Stimulated activated effector memory CD8-positive, alpha-beta T cell treated with anti-CD3 and anti-CD28 coated beads, Interleukin-12 subunit alpha, Interleukin-12 subunit beta, amount 100 ng/mL, for 72 hours (primary cell): ENCODE data around the gene AGAP1.

ENCODE experiments used
- ATAC-seq: fragments of 150-1000 bp; cut with Tn5 transposase; 2 replicates; pipeline ENCODE4 v1.10.0; 2021
- DNase-seq, 2 donors: peaks; one replicate each; pipeline ENCODE4 v3.0.0; 2021 to 2022; ENCODE audit warnings: low spot score in 2 of 2
- H3K27ac Mint-ChIP-seq: one replicate; pipeline ENCODE4 v1.8.0; 2022; ENCODE audit warnings: mild to moderate bottlenecking, mixed read lengths
- H3K36me3 Mint-ChIP-seq: one replicate; pipeline ENCODE4 v1.8.0; 2022; ENCODE audit warnings: mild to moderate bottlenecking, mixed read lengths
- H3K4me1 Mint-ChIP-seq: one replicate; pipeline ENCODE4 v1.8.0; 2022; ENCODE audit warnings: mixed read lengths
- H3K4me3 Mint-ChIP-seq: one replicate; pipeline ENCODE4 v1.8.0; 2022; ENCODE audit warnings: mild to moderate bottlenecking, mixed read lengths
- H3K9me3 Mint-ChIP-seq: one replicate; pipeline ENCODE4 v1.8.0; 2022; ENCODE audit warnings: mixed read lengths

AGAP1 gene

DNA sequence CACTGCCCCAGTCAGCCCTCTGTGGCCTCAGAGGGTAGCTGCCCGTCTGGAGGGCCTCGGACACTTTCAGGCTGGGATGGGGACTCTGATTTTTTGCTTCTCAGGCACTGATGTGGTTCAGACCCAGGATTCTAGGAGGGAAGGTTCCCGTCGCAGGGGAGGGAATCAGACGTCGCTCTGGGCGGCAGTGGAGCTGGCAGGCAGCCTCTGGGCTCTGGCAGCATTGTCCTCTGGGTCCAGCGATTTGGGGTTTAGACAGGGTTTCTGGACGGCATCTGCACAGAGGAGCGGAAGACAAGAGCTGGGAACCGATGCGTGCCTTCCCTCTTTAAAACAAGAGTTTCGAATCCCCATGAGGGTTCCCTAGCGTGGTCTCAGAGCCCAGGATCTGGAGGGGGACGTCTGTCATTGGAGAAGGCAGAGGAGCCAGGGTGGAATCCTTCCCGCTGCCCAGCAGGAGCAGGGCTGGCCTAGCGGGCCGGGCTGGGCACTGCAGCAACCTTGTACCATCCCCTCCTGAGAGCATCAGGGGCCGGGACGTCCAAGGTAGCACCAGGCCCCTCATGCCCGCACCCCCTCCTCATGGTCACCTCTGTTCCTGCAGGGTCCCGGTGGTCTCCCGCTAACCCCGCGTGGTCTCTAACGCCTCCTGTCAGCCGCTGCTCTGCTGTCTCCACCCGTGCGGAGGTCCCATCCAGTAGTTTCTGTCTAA, 246.0 kb downstream of the AGAP1 start:
- Mint-ChIP-seq H3K9me3 (no peaks in the 10 kb centered on the region), H3K27ac (no peak overlapping the region), H3K4me3 (no peak overlapping the region), H3K36me3 (no peaks in the 10 kb centered on the region), H3K4me1 (peaks cover 26% of the 10 kb centered on the region)
- ATAC-seq (peak; percentile 31), DNase-seq (no peak)

DNA sequence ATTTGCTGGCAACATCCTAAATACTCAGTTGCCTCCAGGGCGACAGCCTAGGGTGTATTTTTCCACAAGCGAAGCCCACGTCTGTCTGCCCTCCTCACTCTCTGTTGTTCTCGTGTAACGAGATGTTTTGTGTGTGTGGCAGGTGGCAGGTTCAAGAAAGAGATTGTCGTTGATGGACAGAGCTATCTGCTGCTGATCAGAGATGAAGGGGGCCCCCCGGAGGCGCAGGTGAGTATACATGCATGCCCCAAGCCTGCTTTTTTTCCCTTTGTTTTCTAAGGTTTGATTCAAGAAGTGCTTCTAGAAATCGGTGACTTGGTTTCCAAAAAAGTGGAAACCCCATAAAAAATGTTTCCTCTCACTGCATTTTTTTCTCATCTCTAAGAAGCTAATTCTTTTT, 247.0 kb downstream of the AGAP1 start:
- Mint-ChIP-seq H3K27ac (no peak overlapping the region), H3K36me3 (no peaks in the 10 kb centered on the region), H3K4me1 (peaks cover 26% of the 10 kb centered on the region), H3K9me3 (no peaks in the 10 kb centered on the region), H3K4me3 (no peak overlapping the region)
- DNase-seq (no peak), ATAC-seq (peak; percentile 51)

GRCh38 chr2:235744161-235744560, 250.3 kb downstream of the AGAP1 start:
- H3K4me1 Mint-ChIP-seq, result peaks cover 14% of the 10 kb centered on the region
- H3K4me3 Mint-ChIP-seq, result no peak overlapping the region
- peaks cover 1% of the 10 kb centered on the region for H3K36me3 Mint-ChIP-seq
- ATAC-seq, result no peak
- no peaks in the 10 kb centered on the region for H3K9me3 Mint-ChIP-seq
- no peak for DNase-seq
- no peak overlapping the region for H3K27ac Mint-ChIP-seq

GRCh38 chr2:235745597-235745996, 251.8 kb downstream of the AGAP1 start:
- Mint-ChIP-seq H3K36me3 (peaks cover 11% of the 10 kb centered on the region), H3K9me3 (no peaks in the 10 kb centered on the region), H3K4me1 (peaks cover 2% of the 10 kb centered on the region), H3K27ac (no peak overlapping the region), H3K4me3 (no peak overlapping the region)
- DNase-seq, result no peak
- ATAC-seq, result no peak

DNA sequence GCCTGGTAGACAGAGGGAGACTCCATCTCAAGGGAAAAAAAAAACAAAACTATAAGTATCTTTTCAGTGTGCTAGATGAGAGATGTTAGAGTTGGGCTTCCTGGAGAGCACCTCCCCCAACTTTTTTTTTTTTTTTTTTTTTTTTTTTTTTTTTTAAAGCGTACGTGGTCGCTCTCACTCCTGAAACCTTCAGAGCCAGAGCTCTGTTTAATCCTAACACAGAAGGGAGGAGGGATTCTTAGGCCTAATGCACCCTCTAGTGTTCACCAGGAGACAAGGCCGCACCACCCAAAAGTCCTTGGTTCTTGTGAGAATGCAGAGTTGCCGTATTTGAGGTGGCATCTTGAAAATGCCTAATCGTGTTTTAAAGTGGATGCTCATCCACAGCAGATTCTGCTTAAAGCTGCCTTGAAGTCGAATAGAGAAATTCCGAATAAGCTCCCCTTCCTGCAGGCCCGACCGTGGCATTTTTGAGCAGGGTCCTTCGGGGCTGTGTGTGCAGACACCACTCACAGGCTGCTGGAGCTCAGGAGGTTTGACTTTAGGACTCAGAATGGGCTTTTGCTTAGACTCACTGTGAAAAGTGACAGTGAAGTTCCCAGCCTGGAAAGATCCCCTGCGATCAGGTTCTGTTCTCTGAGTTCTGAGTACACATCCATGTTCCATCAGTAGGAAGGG, 252.6 kb downstream of the AGAP1 start:
- Mint-ChIP-seq H3K36me3 (peaks cover 11% of the 10 kb centered on the region), H3K4me3 (no peak overlapping the region), H3K27ac (no peak overlapping the region), H3K9me3 (no peaks in the 10 kb centered on the region), H3K4me1 (no peaks in the 10 kb centered on the region)
- ATAC-seq, result peak; percentile 84
- DNase-seq, result peak in 1 of 2 donors; percentile 67

GRCh38 chr2:235747001-235747785, 253.3 kb downstream of the AGAP1 start:
- H3K4me3 Mint-ChIP-seq, result no peak overlapping the region
- no peaks in the 10 kb centered on the region for H3K9me3 Mint-ChIP-seq
- DNase-seq (no peak), ATAC-seq (no peak)
- H3K27ac Mint-ChIP-seq, result no peak overlapping the region
- H3K36me3 Mint-ChIP-seq, result peaks cover 11% of the 10 kb centered on the region
- no peaks in the 10 kb centered on the region for H3K4me1 Mint-ChIP-seq

GRCh38 chr2:235747786-235748091, 253.9 kb downstream of the AGAP1 start:
- Mint-ChIP-seq H3K36me3 (peaks cover 11% of the 10 kb centered on the region), H3K4me3 (no peak overlapping the region), H3K9me3 (no peaks in the 10 kb centered on the region), H3K27ac (no peak overlapping the region), H3K4me1 (no peaks in the 10 kb centered on the region)
- ATAC-seq (no peak), DNase-seq (no peak)

GRCh38 chr2:235749121-235749770, 255.4 kb downstream of the AGAP1 start:
- Mint-ChIP-seq H3K36me3 (peaks cover 11% of the 10 kb centered on the region), H3K9me3 (no peaks in the 10 kb centered on the region), H3K27ac (no peak overlapping the region), H3K4me1 (no peaks in the 10 kb centered on the region), H3K4me3 (no peak overlapping the region)
- no peak for DNase-seq
- no peak for ATAC-seq

GRCh38 chr2:235749771-235750160, 255.9 kb downstream of the AGAP1 start:
- Mint-ChIP-seq H3K9me3 (no peaks in the 10 kb centered on the region), H3K4me1 (no peaks in the 10 kb centered on the region), H3K27ac (no peak overlapping the region), H3K4me3 (no peak overlapping the region), H3K36me3 (peaks cover 11% of the 10 kb centered on the region)
- ATAC-seq, result no peak
- no peak for DNase-seq

- Mint-ChIP-seq H3K4me3 (no peak overlapping the region), H3K4me1 (no peaks in the 10 kb centered on the region), H3K9me3 (no peaks in the 10 kb centered on the region), H3K27ac (no peak overlapping the region), H3K36me3 (peaks cover 11% of the 10 kb centered on the region)
- DNase-seq, result no peak
- no peak for ATAC-seq
Measured at GRCh38 chr2:235752846-235753245, 259.0 kb downstream of the AGAP1 start.

DNA sequence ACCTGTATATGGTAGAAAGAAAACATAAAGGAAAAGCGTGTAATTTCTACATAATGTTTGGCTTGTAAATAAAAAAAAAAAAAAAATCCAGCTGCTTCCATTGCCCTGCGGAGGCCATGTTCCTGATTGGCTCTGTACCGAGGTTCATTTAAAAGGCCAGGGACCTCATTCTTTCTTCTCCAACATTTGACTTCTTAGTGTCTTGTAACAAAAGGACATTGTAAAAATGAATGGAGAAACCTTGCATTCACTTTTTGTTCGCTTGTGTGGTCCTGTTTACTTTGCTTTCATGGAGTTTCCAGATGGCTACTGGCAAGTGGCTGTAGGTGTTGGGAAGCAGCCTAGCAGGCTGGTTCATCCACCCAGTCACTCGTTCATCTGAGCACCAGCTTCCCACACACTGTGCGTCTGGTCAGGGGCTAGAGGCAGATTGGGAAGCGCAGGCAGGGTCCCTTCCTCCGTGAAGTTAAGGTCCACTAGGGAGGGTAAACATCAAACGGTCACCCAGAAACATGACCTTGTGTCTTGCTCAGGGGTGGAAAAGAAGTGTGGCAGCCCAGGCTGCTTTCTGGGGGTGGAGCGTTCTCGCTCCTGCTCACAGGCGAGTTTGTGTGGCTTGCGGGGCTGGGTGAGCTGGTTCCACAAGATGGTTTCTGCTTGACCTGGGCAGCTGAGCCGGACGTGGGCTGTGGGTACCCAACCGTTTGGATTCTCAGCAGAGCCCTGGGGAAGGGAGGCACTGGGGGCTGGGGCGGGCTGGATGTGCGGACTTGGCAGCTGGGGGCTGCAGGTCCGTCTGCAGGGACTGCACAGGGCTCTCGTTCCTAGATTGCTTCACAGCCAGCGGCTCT, 260.7 kb downstream of the AGAP1 start:
- H3K27ac Mint-ChIP-seq, result no peak overlapping the region
- H3K4me3 Mint-ChIP-seq, result no peak overlapping the region
- ATAC-seq (no peak), DNase-seq (no peak)
- H3K9me3 Mint-ChIP-seq, result no peaks in the 10 kb centered on the region
- H3K36me3 Mint-ChIP-seq, result peaks cover 6% of the 10 kb centered on the region
- H3K4me1 Mint-ChIP-seq, result no peaks in the 10 kb centered on the region

DNA sequence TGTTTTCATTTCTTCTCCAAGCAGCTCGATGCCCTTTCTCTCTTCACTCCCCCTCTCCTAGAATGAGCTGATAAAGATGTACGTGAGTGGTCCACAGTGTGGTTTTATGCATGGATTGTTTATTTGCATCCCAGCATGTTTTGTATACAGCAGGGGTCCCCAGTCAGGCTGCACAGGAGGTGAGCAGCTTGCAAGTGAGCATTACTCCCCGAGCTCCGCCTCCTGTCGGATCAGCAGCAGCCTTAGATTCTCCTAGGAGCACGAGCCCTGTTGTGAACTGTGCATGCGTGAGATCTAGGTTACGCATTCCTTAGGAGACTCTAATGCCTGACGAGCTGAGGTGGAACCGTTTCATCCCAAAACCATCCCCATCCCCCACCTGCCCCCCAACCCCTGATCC, 262.6 kb downstream of the AGAP1 start:
- Mint-ChIP-seq H3K27ac (no peak overlapping the region), H3K36me3 (peaks cover under 1% of the 10 kb centered on the region), H3K4me1 (no peaks in the 10 kb centered on the region), H3K4me3 (no peak overlapping the region), H3K9me3 (no peaks in the 10 kb centered on the region)
- no peak for ATAC-seq
- no peak for DNase-seq

DNA sequence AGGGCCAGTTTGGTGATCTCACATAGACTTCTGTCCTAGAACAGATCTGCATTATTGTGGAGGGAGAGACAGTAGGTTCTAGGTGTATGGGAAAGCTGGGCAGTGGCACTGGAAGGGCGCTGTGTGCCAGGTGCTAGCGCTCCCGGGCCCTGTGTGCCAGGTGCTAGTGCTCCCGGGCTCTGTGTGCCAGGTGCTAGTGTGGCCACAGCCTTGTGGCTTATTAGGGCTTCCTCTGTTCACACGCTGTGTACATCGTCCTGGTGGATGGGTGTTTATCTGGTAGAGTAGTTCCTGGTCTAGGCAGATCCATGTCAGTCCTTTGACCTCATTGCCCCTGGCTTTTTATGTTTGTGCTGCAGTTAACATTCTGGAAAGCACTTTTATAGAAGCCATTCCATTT, 263.4 kb downstream of the AGAP1 start:
- ATAC-seq, result peak; percentile 50
- Mint-ChIP-seq H3K4me3 (no peak overlapping the region), H3K36me3 (peaks cover 6% of the 10 kb centered on the region), H3K9me3 (no peaks in the 10 kb centered on the region), H3K4me1 (no peaks in the 10 kb centered on the region), H3K27ac (no peak overlapping the region)
- DNase-seq, result no peak

DNA sequence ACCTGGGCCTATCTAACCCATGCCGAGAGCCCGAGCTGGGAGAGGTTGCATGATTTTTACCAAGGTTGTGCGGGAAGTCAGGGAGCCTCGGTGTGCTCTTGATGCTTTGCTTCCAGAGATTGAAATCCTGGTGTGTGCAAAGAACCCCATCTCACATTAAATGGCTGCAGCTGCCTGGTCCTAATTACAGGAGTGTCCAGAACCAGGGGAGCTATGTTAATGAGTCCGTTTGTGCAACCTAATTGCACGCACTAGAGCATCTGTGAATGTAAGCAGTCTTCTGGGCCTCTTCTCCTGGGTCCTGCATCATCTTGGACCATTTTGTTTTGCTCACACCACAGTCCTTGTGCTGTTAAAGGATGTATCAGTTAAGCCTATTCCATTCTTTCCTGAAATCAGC, 263.8 kb downstream of the AGAP1 start:
- ATAC-seq (no peak), DNase-seq (no peak)
- Mint-ChIP-seq H3K27ac (no peak overlapping the region), H3K4me3 (no peak overlapping the region), H3K4me1 (no peaks in the 10 kb centered on the region), H3K9me3 (no peaks in the 10 kb centered on the region), H3K36me3 (peaks cover 6% of the 10 kb centered on the region)
